KOPT-K1 (cell line): ENCODE measurements around the gene CRTC3.
"Not testable (repeated sequence)": the region's sequence is repeated elsewhere in the genome, so short reads cannot be mapped to it uniquely, and the experiment has no call there.

ENCODE experiments used
- H3K27ac ChIP-seq: fragments of 200-600 bp; sonication (generic); 2 replicates; pipeline ENCODE4 v1.5.1; 2016; ENCODE audit warnings: antibody characterized with exemption, mild to moderate bottlenecking, low read depth, low read length; ENCODE audit not compliant: poor library complexity, severe bottlenecking
- H3K36me3 ChIP-seq: fragments of 200-600 bp; sonication (generic); 2 replicates; pipeline ENCODE4 v1.5.1; 2017; ENCODE audit warnings: antibody characterized with exemption, mild to moderate bottlenecking, low read length, moderate library complexity; ENCODE audit not compliant: insufficient read depth
- H3K9me3 ChIP-seq: fragments of 200-600 bp; sonication (generic); 2 replicates; pipeline ENCODE4 v1.5.1; 2017; ENCODE audit warnings: antibody characterized with exemption, low read length, mild to moderate bottlenecking; ENCODE audit not compliant: insufficient read depth, poor library complexity, severe bottlenecking

CRTC3 gene

DNA sequence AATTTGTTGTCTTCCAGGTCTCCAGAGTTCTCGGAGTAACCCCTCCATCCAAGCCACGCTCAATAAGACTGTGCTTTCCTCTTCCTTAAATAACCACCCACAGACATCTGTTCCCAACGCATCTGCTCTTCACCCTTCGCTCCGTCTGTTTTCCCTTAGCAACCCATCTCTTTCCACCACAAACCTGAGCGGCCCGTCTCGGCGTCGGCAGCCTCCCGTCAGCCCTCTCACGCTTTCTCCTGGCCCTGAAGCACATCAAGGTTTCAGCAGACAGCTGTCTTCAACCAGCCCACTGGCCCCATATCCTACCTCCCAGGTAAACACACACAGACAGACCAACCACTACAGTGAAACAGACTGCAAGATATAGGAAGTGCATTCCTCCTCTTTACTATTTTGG is 99.5 kb downstream of the CRTC3 start:
- no peak overlapping the region for H3K27ac ChIP-seq
- peaks cover 84% of the 10 kb centered on the region for H3K36me3 ChIP-seq
- no peaks in the 10 kb centered on the region for H3K9me3 ChIP-seq

- Histone ChIP-seq H3K9me3 (no peaks in the 10 kb centered on the region), H3K36me3 (peaks cover 70% of the 10 kb centered on the region), H3K27ac (no peak overlapping the region)
These were observed 103.6 kb downstream of the CRTC3 start for GRCh38 chr15:90633360-90633759.

DNA sequence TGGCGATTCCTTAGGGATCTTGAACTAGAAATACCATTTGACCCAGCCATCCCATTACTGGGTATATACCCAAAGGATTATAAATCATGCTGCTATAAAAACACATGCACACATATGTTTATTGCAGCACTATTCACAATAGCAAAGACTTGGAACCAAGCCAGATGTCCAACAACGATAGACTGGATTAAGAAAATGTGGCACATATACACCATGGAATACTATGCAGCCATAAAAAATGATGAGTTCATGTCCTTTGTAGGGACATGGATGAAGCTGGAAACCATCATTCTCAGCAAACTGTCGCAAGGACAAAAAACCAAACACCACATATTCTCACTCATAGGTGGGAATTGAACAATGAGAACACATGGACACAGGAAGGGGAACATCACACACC is 107.3 kb downstream of the CRTC3 start:
- not testable (repeated sequence) for H3K9me3 ChIP-seq, H3K27ac ChIP-seq
- peaks cover 64% of the 10 kb centered on the region for H3K36me3 ChIP-seq

DNA sequence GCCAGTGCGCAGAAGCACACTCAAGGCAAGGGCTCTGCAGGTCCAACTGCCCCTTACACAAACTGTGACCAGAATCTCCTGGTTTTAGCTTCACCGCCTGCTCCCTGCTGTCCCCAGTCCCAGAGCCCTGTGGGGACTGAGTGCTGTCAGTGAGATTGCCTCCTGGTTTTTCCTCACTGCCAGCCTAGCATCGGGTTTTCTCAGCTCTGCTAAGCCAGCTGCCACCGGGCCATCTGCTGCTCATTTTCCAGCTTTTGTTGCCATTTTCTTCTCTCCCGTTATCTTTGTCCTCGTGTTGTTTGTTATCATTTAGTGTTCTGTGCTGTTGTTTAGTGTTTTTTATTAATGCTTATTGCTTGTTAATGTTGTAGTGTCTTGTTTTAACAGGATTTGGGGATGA is 108.0 kb downstream of the CRTC3 start:
- no peak overlapping the region for H3K27ac ChIP-seq
- H3K36me3 ChIP-seq = peaks cover 64% of the 10 kb centered on the region
- no peaks in the 10 kb centered on the region for H3K9me3 ChIP-seq

- no peaks in the 10 kb centered on the region for H3K9me3 ChIP-seq
- peaks cover 64% of the 10 kb centered on the region for H3K36me3 ChIP-seq
- no peak overlapping the region for H3K27ac ChIP-seq
These were observed 108.5 kb downstream of the CRTC3 start for GRCh38 chr15:90638201-90638691.

DNA sequence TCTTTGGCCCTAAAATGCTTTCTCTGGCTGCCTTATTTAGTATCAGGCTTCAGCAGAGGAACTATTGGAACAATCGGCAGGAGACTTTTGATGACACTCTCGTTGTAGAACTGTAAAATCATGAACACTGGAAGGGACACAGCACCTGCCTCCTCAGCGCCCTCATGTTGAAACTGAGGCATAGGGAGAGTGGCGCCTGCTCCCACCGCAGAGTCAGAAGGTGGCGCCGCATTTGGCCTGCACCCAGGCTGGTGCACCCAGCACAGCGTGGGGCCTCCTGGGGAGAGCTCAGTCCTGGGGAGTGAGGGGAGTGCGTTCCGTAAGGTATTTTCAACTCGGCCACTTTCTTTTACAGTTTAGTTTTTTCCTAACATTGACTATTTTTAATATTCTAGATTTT is 109.2 kb downstream of the CRTC3 start:
- Histone ChIP-seq H3K9me3 (no peaks in the 10 kb centered on the region), H3K36me3 (peaks cover 63% of the 10 kb centered on the region), H3K27ac (no peak overlapping the region)

GRCh38 chr15:90640862-90641261 is 111.1 kb downstream of the CRTC3 start:
- Histone ChIP-seq H3K9me3 (no peaks in the 10 kb centered on the region), H3K36me3 (peaks cover 47% of the 10 kb centered on the region), H3K27ac (no peak overlapping the region)

DNA sequence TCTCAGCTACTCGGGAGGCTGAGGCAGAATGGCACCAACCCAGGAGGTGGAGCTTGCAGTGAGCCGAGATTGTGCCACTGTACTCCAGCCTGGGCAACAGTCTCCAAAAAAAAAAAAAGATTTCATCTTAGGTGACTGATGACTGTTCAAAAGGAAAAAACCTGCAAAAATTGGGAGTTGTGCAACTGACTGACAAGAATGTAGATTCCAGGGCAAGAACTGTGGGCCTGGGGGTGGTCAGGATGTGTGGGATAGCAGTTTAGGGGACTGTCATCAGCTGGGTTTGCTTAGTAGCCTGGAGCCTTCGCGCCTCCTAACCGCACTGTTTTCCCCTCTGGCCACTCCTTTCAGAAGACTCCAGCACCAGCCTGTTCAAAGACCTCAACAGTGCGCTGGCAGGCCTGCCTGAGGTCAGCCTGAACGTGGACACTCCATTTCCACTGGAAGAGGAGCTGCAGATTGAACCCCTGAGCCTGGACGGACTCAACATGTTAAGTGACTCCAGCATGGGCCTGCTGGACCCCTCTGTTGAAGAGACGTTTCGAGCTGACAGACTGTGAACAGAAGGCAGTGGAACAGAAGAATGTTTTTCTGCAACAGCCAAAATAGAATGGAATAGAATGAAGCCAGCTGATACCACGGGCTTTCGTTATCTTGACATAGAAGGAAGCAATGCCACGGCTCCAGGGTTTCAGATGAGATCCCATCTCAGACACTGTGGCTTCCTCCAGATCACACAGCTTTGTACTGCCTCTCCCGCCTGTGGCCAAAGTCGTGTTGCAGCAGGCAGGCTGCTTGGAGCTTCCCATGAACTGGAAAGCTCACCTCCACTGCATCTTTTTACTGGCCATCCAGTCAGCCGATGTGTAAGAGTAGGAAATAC is 112.1 kb downstream of the CRTC3 start:
- Histone ChIP-seq H3K9me3 (no peaks in the 10 kb centered on the region), H3K27ac (no peak overlapping the region), H3K36me3 (peaks cover 47% of the 10 kb centered on the region)

DNA sequence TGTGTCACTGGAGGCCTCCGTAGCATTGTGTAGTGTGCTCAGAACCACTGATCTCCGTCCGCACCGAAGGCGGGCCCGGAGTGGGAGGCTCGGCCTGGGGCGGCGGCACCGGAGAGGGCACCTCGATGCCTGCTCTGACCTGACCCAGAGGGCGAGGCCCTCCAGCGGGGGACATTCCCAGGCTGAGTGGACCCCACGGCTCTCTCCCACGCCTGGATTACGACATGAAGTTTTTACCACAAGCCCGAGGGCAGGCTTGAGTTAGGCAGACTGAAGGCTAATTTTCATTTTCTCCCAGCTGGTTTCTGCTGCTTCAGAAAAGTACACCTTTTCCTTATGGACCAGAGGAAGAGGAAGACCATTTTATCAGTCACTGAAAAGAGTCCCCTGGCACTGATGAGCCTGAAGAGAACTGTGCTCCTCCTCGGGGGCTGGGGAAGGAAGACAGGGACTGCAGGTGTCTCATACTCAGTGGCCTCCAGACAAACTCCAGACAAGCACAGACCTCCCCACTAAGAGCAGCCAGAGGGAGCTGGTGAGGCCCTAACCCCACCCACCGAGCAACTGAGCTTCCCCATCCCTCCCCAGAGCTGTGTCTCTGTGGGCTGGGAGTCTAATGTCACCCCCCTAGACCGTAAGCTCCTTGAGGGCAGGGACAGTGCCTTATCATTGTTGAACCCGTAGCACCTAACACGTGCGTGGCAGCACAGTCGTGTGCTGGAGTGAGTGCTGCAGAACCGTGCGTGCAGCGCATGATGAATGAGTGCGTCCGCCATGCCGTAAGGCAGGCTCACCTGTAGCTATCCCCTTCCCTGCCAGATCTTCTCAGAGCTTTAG is 113.0 kb downstream of the CRTC3 start:
- Histone ChIP-seq H3K27ac (no peak overlapping the region), H3K36me3 (peaks cover 47% of the 10 kb centered on the region), H3K9me3 (no peaks in the 10 kb centered on the region)

GRCh38 chr15:90643301-90643632 is 113.5 kb downstream of the CRTC3 start:
- no peaks in the 10 kb centered on the region for H3K9me3 ChIP-seq
- H3K27ac ChIP-seq = no peak overlapping the region
- H3K36me3 ChIP-seq = peaks cover 47% of the 10 kb centered on the region

DNA sequence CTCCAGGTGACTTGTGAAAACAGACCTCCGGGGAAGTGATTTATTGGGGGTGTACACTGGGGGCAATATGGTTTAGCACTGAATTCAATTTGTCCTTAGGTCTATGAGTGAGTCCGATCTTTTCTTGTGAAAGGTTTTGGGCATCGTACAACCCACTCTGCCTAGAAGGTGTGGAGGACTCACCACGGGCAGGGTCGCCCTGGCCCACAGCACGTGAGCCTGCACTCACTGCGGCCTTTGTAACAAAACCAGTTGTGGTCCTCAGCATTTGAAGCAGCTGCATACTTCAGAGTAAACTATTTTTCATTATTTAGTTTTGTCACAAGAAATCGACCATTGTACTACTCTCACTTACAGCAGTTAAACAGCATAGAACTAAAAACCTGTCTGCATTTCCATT is 114.8 kb downstream of the CRTC3 start:
- Histone ChIP-seq H3K36me3 (peaks cover 40% of the 10 kb centered on the region), H3K9me3 (no peaks in the 10 kb centered on the region), H3K27ac (no peak overlapping the region)

GRCh38 chr15:90644952-90645725 is 115.4 kb downstream of the CRTC3 start:
- Histone ChIP-seq H3K27ac (no peak overlapping the region), H3K36me3 (peaks cover 38% of the 10 kb centered on the region), H3K9me3 (no peaks in the 10 kb centered on the region)

GRCh38 chr15:90645873-90646575 is 116.3 kb downstream of the CRTC3 start:
- Histone ChIP-seq H3K9me3 (no peaks in the 10 kb centered on the region), H3K36me3 (peaks cover 29% of the 10 kb centered on the region), H3K27ac (no peak overlapping the region)

DNA sequence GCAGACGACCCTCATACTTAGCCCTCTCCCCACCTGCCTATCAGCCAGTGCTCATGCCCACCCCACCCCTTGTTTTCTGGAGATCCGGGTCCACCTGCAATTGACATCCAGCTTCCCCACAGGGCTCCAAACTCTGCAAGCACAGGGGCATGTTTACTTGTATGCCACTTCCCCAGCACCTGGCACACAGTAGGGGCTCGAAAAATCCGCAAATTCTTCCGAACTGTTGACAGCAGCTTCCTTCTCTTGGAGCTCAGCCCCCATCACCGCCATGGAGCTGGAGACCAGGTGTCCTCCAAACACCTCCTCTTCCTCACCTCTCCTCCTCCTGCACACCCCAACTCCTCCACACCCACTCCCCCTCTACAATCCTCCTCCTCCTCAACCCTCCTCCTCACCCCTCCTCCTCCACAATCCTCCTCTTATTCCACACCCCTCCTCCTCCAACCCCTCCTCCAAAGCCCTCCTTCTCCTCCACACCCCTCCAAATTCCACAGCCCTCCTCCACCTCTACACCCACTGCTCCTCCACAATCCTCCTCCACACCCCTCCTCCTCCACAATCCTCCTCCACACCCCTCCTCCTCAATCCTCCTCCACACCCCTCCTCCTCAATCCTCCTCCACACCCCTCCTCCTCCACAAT is 117.1 kb downstream of the CRTC3 start:
- H3K9me3 ChIP-seq = no peaks in the 10 kb centered on the region
- peaks cover 22% of the 10 kb centered on the region for H3K36me3 ChIP-seq
- no peak overlapping the region for H3K27ac ChIP-seq
